GM21526 (cell line): Measurements from ENCODE around the gene TMEM225.
A peak's percentile ranks its signal among the peaks of the same experiment; 100 is the strongest.
"Not testable (repeated sequence)": the region's sequence is repeated elsewhere in the genome, so short reads cannot be mapped to it uniquely, and the experiment has no call there.

Experiments
- ATAC-seq: cut with Tn5 transposase; IDR thresholded peaks from one replicate; pipeline ENCODE4 v1.9.1; 2021; ENCODE audit warnings: moderate library complexity; ENCODE audit not compliant: unreplicated experiment, low FRiP score

The TMEM225 gene, protein sequence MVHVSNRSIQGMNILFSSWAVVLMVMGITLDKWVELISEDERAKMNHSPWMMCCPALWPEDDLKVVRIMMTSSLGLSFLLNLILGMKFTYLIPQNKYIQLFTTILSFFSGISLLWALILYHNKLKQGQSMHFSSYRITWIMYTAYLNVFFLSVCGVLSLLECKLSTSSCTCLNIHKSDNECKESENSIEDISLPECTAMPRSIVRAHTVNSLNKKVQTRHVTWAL

DNA sequence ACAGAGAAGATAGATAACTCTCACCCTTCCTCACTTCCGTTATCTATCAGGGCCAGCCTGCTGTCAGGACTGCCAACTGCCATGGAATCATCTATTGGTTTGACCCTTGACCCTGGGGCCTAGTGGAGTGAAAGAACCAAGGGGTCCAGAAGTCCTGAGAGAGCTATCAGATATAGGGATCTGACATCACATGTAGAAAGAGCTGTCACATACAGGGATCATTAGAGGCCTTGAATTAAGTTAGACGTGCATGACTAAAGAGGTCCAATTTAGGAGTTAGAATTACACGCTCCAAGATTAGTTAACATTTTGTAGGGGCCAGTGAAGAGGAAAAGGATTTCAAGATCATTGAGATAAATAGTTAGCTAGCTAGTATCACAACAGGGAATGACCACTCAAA lies at the start of gene TMEM225:
TSS of gene TMEM225 (minus strand) at position 101 of the 400 bp plus-strand sequence. CDS start 245 bp downstream, outside the sequence.
- ATAC-seq = no peak

DNA sequence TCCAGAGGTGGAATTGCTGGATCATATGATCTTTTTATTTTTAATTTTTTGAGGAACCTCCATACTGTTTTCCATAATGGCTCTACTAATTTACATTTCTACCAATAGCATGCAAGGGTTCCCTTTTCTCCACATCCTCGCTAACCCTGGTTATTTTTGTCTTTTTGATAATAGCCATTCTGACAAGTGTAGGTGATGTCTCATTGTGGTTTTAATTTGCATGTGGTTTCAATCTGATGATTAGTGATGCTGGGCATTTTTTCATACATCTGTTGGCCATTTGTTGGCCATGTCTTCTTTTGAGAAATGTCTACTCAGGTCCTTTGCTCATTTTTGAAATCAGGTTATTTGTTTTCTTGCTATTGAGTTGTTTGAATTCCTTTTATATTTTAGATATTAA lies 38.6 kb upstream of the TMEM225 start:
- no peak for ATAC-seq

DNA sequence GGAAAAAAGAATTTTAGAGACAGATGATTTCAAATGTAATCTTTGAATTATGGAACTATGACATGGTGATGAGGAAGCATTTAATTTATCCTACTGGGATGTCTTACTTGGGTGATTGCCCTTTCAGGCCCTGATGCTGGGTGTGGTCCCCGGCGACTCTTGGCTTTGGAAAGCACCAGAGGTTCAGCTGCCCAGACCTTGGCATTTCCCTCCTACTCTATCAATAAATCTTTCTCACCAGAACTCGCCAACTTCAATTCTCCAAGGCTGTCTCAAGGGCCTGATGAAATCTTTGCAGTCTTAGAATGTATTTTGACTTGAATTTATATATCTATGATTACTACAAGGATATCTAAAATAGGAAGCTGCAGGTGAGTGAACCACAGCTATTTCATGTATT lies 35.5 kb upstream of the TMEM225 start:
- ATAC-seq = no peak

DNA sequence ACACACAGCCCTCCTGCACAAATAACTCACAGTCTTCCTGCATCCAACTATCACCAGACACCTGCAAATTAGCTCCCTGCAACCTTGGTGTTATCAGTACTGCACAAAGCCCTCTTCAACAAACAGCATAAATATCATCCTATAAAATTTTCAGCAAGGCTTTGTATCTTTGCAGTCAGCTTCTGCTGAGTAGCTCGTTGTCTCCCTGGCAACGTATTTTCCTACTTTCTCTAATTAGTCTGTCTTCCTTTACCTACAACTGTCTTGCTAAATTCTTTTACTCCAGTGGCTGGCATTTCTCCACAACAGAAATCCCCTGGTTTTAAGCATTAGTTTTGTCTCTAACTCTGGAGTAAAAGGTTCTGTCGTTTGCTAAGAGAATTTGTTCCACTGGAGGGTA lies 20.4 kb upstream of the TMEM225 start:
- no peak for ATAC-seq

DNA sequence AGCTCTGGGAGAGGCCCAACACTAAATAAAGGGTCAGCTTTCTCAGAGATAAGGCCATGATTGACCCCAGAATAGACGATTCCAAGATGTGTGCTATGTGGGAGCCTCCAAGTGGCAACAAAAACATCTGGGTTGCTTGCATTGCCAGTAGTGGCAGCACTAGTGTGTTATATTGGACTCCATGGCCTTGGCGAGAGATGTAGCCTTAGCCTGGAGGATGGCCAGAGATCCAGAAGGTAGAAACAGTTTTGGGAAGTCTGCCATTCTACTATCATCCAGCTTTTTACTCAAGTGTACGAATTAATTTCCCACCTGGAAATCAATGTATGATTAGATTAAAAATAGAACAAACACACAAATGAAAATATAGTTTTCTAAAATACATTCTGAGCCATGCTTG lies 19.5 kb upstream of the TMEM225 start:
- no peak for ATAC-seq

DNA sequence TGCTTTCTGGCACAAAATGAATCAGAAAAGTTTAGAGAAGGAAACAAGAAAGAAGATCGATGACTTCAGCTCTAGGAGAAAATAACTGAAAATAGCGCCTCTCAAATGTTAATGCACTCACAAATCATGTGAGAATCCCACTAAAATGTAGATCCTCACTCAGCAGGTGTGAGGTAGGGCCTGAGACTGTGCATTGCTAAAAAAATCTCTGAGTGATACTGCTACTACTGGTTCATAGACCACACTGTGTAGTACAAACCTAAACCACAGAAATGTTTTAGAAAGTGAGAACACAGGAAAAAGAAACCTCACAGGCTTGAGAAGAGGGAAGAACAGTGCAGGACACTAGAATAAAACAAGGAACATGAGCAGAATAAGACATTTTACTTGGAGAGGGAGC lies 18.5 kb upstream of the TMEM225 start:
- ATAC-seq = peak; percentile 95

DNA sequence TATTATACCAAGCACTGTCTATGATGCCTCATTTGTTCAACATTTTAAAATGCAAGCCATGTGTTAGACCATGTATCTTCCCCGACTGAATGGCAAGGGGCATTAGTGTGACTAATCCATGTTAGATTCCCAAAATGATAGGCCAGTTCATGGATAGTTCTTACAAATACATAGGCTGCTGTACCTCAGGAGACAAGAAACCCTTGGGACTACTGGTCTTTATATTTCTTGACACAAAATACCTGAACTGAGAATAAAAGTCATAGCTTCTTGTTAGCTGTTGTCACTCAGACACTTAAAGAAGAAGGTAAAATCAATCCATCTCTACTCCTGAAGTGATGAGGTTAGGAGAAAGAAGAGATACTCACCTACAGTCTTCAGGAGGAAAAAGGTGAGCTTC lies 16.4 kb upstream of the TMEM225 start, which contains the start of gene OR8D4:
TSS of gene OR8D4 (plus strand) at position 301 of the 400 bp plus-strand sequence. CDS start 4,265 bp downstream, outside the sequence.
- ATAC-seq = no peak

DNA sequence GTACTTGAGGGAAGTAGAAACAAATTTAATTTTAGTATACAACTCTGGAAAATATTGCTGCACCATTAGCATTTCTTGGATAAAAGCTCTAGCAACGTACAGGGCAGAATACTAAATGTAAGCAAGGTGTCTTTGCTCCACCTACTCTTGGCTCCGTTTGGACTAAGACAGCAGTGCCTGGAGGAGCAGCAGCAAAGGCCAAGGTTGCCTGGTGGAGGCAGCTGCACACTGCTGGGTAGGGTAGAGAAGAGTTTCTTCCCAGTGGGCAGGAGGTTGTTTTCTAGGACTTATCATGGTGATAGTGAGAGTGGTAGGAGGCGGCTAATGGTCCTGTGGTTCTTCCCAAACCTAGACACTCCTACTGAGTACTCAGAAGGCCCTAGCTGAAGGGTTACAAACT lies 14.3 kb upstream of the TMEM225 start:
- no peak for ATAC-seq

DNA sequence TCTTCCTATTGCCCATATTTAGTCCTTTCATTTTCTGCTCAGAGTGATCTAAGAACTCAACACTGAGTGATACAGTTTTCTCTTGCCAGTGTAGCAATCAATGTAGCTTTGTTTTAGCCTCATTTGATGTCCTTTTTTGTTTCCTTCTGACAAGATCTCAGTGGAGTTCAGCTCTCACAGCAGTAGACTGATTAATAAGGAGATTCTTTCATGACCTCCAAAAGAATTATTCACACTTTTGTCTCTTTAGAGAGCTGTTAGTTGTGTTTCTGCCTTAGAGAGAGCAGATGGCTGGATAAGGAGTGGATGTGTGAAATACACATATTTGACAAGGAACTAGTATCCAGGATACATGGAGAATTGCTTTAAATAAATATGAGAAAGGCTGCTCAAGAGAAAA lies 6.6 kb upstream of the TMEM225 start:
- no peak for ATAC-seq

DNA sequence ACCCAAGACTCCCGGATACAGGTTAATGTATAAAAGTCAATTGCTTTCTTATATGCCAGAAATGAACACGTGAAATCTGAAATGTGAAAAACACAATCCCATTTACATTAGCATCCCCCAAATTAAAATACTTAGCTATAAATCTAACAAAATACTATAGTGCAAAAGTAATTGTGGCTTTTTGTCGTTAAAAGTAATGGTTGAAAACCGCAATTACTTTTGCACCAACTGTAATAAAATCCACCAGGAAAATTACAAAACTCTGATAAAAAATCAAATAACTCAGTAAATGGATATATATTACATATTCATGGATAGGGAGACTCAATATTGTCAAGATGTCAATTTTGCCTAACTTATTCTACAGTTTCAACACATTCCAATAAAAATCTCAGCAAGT lies 4.6 kb downstream of the TMEM225 start:
- no peak for ATAC-seq

DNA sequence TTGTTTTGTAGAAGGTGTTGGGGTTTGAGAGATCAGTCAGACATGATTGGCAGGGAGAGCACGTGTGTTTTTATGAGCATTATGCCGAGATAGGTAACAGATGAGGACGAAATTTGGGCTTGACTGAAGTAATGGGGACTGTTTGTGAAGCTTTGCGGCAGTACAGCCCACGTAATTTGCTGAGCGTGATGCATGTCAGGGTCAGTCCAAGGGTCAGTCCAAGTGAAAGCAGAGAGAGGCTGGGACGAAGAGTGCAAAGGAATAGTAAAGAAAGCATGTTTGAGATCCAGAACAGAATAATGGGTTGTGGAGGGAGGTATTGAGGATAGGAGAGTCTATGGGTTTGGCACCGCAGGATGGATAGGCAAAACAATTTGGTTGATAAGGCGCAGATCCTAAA lies 17.7 kb downstream of the TMEM225 start:
- ATAC-seq = not testable (repeated sequence)

DNA sequence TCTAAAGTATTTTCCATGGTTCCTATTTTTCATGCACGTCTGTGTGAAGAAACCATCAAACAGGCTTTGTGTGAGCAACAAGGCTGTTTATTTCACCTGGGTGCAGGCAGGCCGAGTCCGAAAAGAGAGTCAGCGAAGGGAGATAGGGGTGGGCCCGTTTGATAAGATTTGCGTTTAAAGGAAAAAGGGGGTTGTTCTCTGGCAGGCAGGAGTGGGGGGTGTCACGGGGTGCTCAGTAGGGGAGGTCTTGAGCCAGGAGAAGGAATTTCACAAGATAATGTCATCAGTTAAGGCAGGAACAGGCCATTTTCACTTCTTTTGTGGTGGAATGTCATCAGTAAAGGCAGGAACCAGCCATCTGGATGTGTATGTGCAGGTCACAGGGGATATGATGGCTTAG lies 20.2 kb downstream of the TMEM225 start:
- ATAC-seq = not testable (repeated sequence)

DNA sequence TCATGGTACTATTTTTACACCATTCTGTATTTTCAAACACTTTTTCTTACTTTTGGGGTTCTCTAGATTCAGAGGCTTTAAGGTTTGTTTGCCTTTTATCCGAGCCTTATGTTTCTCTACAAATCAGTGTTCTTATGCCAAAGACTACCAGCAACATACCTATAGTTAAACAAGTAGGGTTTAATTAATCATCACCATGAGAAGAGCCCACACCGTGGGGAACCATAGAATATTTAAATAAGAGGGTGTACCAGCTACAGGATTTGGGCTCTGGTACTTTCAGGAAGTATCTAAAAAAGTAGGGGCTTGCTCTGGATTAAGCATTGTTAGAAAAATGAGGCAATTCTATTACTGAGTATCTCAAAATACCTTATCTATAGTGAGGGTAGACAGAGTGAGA lies 25.7 kb downstream of the TMEM225 start:
- no peak for ATAC-seq

DNA sequence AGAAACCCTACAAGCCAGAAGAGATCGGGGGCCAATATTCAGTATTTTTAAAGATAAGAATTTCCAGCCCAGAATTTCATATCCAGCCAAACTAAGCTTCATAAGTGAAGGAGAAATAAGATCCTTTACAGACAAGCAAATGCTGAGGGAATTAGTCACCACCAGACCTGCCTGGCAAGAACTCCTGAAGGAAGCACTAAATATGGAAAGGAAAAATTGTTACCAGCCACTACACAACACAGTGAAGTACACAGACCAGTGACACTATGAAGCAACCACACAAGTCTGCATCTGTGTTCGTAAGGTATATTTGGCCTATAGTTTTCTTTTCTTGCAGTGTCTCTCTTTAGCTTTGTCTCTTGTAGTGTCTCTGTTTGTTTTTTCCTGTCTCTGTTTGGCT lies 29.0 kb downstream of the TMEM225 start:
- no peak for ATAC-seq

DNA sequence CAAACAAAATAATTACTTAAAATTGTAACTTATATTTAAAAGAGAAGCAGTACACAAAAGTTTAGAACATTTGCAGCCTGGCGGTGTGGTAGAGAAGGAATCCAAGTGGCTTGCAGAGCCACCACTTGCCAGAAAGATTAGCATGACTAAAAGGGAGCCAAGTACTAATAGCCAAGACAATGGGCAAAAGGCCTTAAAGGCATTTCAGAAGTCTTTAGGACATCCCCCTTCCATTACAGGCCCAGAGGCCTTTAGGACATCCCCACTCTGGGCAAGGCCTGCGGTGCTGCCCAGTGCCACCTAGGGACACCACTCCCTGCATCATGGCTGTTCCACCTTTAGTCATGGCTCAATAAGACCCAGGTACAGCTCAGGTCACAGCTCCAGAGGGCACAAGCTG lies 32.4 kb downstream of the TMEM225 start:
- no peak for ATAC-seq

DNA sequence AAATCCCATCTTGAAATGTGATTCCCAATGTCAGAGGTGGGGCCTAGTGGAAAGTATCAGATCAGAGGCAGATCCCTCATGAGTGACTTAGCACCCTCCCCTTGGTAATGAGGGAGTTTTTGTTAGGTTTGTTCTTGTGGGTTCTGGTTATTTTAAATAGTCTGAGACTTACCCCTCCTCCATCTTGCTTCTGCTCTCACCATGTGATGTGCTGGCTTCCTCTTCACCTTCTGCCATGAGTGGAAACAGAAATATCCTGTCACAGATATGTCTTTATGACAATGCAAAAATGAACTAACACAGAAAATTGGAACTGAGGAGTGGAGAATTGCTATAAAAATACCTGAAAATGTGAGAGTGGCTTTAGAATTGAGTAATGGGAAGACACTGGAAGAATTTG lies 33.1 kb downstream of the TMEM225 start:
- no peak for ATAC-seq

DNA sequence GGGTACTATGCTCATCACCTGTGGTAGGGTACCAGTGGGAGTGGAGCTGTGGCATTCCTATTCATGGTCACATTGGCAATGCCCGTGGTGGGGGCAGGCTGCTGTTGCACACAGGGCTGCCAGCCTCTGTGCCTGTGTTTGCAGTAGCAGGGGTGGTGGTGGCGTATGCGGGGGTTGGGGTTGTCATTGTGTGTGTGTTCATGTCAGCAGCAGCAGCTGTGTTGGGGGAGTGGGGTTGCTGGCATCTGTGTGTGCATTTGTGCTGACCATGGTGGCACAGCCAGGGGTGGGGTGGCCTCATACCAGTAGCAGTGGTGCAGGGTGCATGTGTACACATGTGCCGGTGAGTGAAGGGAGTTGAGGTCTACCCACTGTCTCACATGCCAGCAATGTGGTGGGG lies 34.4 kb downstream of the TMEM225 start:
- no peak for ATAC-seq

DNA sequence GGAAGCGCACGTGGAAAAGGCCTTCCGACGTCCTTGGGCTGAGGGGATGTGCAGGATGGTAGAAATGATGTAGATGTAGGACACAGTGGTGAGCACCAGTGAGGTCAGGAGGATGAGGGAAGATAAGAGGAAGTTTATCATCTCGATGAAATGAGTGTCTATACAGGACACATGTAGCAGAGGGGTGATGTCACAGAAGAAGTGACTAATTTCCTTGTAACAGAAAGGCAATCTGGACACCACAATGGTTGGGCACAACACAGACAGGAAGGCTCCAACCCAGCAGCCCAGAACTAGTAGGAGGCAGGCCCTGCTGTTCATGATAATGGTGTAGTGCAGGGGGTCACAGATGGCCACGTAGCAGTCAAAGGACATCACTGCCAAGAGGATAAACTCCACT lies 44.3 kb downstream of the TMEM225 start:
- no peak for ATAC-seq

DNA sequence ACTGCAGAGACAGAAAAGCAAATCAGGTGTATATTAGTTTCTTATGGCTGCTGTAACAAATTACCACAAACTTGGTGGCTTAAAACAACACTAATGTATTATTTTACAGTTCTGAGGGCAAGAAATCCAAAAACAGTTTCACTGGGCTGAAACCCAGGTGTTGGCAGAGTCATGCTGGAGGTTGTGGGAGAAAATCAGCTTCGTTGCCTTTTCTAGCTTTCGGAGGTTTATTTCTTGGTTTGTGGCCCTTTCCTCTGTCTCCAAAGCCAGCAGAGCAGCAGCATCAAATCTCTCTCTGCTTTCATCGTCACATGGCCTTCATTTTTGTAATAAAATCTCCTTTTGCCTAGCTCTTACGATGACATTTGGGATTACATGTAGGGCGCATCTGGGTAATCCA lies 46.3 kb downstream of the TMEM225 start:
- ATAC-seq = no peak

DNA sequence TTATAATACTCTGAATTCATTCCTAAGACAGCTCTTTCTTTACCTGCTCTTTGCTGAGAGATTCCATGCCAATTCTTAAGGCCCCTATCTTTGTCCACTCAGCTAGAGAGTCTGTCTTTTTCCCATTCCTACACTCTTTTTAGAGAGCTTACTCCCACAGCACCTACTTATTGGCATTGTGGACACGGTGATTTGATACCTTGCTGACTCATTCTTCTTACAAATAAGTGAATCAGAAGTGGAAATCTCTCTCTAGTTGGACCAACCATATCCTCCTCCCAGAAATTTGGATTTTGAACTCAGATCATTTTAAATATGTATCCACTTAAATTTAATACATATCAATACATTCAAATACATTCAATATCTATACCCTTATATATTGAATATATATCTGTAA lies 46.8 kb downstream of the TMEM225 start:
- ATAC-seq = no peak

DNA sequence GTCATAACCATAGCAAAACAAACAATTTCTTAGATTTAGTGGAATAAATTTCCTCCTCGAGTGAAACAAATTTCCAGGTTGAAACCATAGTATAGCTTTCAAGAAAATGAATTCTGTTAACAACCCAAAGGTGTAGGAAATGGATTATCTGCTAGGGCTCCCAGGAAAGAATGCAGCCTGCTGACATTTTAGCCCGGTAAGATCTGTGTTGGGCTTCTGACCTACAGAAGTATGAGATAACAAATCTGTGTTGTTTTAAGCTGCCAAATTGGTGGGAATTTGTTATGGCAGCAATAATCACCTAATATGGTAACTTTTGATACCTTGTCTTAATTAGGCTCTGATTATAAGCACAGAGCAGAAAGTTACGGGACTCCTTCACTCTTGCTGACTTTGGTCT lies 47.3 kb downstream of the TMEM225 start:
- ATAC-seq = no peak

DNA sequence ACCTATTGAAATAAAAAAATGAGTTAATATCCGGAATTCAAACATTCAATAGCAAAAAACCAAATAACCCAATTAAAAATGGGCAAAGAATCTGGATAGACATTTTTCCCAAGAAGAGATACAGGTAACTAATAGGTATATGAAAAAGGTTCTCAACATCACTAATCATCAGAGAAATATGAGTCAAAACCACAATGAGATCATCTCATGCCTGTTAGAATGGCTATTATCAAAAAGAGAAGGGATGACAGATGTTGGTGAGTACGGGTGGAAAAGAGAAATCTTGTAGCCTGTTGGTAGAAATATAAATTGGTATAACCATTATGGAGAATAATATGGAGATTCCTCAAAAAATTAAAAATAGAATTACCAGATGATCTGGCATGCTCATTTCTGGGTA lies 52.4 kb downstream of the TMEM225 start:
- ATAC-seq = no peak
